Prostate gland (tissue), 2 donors: Measurements from ENCODE around the gene APOA4. TPM values are rescaled to one million over a fixed set of nuclear protein-coding genes. Genes with fewer than 3 reads are reported as not detected.

Source experiments
- DNase-seq: peaks from one replicate; pipeline ENCODE4 v3.0.0-alpha.2; 2019; ENCODE audit warnings: low spot score
- H3K27ac ChIP-seq, 2 donors: fragments of 200-600 bp; sonication (generic); 2 replicates each; pipeline ENCODE4 v1.5.1; 2017 to 2019
- H3K27me3 ChIP-seq: fragments of 200-600 bp; sonication (generic); replicated peaks from 2 replicates; pipeline ENCODE4 v1.5.1; 2019; ENCODE audit not compliant: insufficient read depth
- H3K36me3 ChIP-seq, 2 donors: fragments of 200-600 bp; sonication (generic); 1 replicate in 1 of 2; 2 replicates in 1 of 2; pipeline versions ENCODE4 v1.5.1 to v1.8.1; 2017 to 2019
- H3K4me1 ChIP-seq: fragments of 200-600 bp; sonication (generic); replicated peaks from 2 replicates; pipeline ENCODE4 v1.5.1; 2019
- H3K4me3 ChIP-seq, 2 donors: fragments of 200-600 bp; sonication (generic); 2 replicates each; pipeline ENCODE4 v1.5.1; 2017 to 2019
- H3K9me3 ChIP-seq: fragments of 200-600 bp; sonication (generic); 2 replicates; pipeline ENCODE4 v1.5.1; 2017
- POLR2A ChIP-seq: fragments of 450-650 bp; IDR thresholded peaks from one replicate; pipeline ENCODE4 v1.6.1; 2016; ENCODE audit warnings: antibody characterized with exemption, mild to moderate bottlenecking
- POLR2AphosphoS5 ChIP-seq: sonication (generic); formaldehyde crosslinking; IDR thresholded peaks from one replicate; pipeline ENCODE4 v1.6.1; 2017; ENCODE audit warnings: antibody characterized with exemption
- WGBS: methylation state at CpG from one replicate; pipeline ENCODE4 v1.1.5; 2018; 5-methylcytosine and 5-hydroxymethylcytosine counted together
- intact Hi-C: fragments of 100-400 bp; cut with DNase I; formaldehyde crosslinking; loops from one replicate; pipeline ENCODE4 v1.14.2; 2022
- total RNA-seq, 2 donors: library from RNA; depleted of rRNA; stranded (reverse); fragments of >200 nt; gene quantifications; one replicate each; pipeline ENCODE4 v1.1.0, GENCODE V29; 2016
- TF ChIP-seq, protein P1 (sequence below), 4 experiments: fragments of 200-600 bp in 2 of 4; fragments of 450-650 bp in 2 of 4; sonication (generic) in 2 of 4; IDR thresholded peaks; 1 replicate in 3 of 4; 2 replicates in 1 of 4; pipeline ENCODE4 v1.5.1; 2016 to 2019; ENCODE audit warnings: antibody characterized with exemption in 4 of 4, mild to moderate bottlenecking in 2 of 4, moderate library complexity in 2 of 4

The APOA4 gene
- total RNA-seq = not detected

DNA sequence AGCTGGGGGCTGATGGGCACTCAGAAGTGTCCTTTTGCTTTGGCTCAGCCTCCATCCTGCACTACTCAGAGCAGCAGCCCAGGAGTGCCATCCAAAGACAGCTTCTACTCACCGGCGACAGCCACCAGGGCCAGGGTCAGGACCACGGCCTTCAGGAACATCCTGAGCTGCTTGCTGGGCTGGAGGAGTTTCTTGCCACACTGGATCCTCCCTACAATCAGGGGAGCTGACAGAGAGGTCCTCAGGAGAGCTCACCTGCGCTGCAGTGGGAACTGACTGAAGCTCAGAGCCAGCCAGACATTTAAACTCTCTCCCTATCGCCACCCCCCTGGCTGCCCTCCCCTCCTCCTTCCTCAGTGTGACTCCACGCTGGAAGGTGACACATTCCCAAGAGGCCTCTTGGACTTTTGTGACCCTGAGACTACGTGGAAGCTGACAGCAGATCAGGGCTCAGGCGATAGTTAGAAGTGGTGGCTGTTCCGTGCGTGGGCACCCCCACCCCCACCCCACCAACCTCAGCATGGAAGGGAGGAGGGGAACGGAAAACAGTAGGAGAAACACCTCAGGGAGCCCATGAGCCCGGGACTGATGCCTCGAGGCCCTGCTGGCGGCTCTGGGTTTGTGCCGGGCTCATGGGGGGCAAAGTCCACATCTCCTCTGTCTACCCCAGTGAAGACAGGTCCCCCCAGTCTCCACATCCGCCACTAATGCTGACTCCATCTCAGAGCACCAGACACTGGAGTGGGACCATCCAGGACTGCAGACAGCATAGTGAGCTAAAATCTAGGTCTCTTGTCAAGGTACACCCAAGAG is at the start of gene APOA4:
Gene APOA4 (minus strand): TSS at position 274 of the 813 bp plus-strand sequence. CDS start 113 bp downstream, at position 161.
- no peak for DNase-seq
- intact Hi-C loops = no loop called here
- no peaks in the 10 kb centered on the region for H3K27me3 ChIP-seq
- 80% methylated on average over 16 of the region's 16 CpGs for WGBS
- no peak within 1 kb of the TSS for H3K27ac ChIP-seq
- no peaks in the 10 kb centered on the region for H3K4me1 ChIP-seq
- H3K9me3 ChIP-seq = no peaks in the 10 kb centered on the region
- H3K4me3 ChIP-seq = no peak within 1 kb of the TSS
- no peaks in the 10 kb centered on the region for H3K36me3 ChIP-seq
- no peak for TF ChIP-seq POLR2AphosphoS5
- TF ChIP-seq POLR2A = no peak
- TF ChIP-seq, protein P1, sequence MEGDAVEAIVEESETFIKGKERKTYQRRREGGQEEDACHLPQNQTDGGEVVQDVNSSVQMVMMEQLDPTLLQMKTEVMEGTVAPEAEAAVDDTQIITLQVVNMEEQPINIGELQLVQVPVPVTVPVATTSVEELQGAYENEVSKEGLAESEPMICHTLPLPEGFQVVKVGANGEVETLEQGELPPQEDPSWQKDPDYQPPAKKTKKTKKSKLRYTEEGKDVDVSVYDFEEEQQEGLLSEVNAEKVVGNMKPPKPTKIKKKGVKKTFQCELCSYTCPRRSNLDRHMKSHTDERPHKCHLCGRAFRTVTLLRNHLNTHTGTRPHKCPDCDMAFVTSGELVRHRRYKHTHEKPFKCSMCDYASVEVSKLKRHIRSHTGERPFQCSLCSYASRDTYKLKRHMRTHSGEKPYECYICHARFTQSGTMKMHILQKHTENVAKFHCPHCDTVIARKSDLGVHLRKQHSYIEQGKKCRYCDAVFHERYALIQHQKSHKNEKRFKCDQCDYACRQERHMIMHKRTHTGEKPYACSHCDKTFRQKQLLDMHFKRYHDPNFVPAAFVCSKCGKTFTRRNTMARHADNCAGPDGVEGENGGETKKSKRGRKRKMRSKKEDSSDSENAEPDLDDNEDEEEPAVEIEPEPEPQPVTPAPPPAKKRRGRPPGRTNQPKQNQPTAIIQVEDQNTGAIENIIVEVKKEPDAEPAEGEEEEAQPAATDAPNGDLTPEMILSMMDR (IDR thresholded peaks at IDR 0.05) = no peak

- Histone ChIP-seq H3K9me3 (no peaks in the 10 kb centered on the region), H3K4me3 (no peak overlapping the region), H3K36me3 (peaks cover 4 to 8% of the 10 kb centered on the region in 2 donors), H3K4me1 (peaks cover 7% of the 10 kb centered on the region), H3K27ac (no peak overlapping the region), H3K27me3 (no peaks in the 10 kb centered on the region)
- WGBS = 70% methylated on average over 3 of the region's 3 CpGs
- no peak for TF ChIP-seq POLR2AphosphoS5
- TF ChIP-seq, protein P1 (IDR thresholded peaks at IDR 0.05) = no peak
- TF ChIP-seq POLR2A = no peak
- DNase-seq = no peak
- intact Hi-C loops = loop anchor here (10.0 kb wide), 1 partner anchor 76 kb away; the partner anchor contains the start of gene APOA5
Measured at GRCh38 chr11:116871248-116871647, 48.1 kb upstream of the APOA4 start.

DNA sequence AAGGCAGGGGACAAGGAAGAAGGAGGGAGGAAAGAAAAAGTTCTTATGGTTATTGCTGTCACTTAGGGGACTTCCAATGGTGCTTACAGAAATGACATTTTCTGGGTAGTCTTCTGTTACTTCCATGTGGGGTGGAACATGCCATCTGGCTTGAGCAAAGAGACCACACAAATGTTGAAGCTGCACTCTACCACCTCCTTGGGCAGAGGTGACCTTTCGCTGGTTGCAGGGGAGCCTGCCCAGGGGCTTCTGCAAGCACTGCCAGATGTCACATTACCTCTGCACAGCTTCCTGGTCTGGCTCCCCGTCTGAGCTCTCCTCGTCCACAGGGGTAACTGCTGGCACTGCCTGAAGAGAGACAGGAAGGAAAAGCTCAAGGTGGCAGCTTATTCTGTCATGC is 47.0 kb upstream of the APOA4 start:
- DNase-seq = no peak
- peaks cover 7% of the 10 kb centered on the region for H3K4me1 ChIP-seq
- H3K4me3 ChIP-seq = no peak overlapping the region
- H3K27ac ChIP-seq = peak overlapping the region; percentile 27 to 48
- TF ChIP-seq POLR2AphosphoS5 (no peak), POLR2A (no peak)
- TF ChIP-seq, protein P1 (IDR thresholded peaks at IDR 0.05) = no peak
- no peaks in the 10 kb centered on the region for H3K9me3 ChIP-seq
- peaks cover 4 to 8% of the 10 kb centered on the region in 2 donors for H3K36me3 ChIP-seq
- intact Hi-C loops = loop anchor here (10.0 kb wide), 1 partner anchor 75 kb away; the partner anchor contains the start of gene APOA5
- 77% methylated on average over 3 of the region's 3 CpGs for WGBS
- H3K27me3 ChIP-seq = no peaks in the 10 kb centered on the region

- DNase-seq = peak; percentile 65
- Histone ChIP-seq H3K27ac (peak overlapping the region; percentile 27 to 48), H3K4me3 (no peak overlapping the region), H3K36me3 (peaks cover 4 to 8% of the 10 kb centered on the region in 2 donors), H3K27me3 (no peaks in the 10 kb centered on the region), H3K9me3 (no peaks in the 10 kb centered on the region), H3K4me1 (peaks cover 7% of the 10 kb centered on the region)
- TF ChIP-seq POLR2A = no peak
- peak; percentile 86 for TF ChIP-seq POLR2AphosphoS5
- TF ChIP-seq, protein P1 (IDR thresholded peaks at IDR 0.05) = no peak
- WGBS = 49% methylated on average over 4 of the region's 4 CpGs
- intact Hi-C loops = loop anchor here (10.0 kb wide), 1 partner anchor 75 kb away; the partner anchor contains the start of gene APOA5
Measured at GRCh38 chr11:116869610-116870009, 46.5 kb upstream of the APOA4 start.

GRCh38 chr11:116868066-116868465 is 45.0 kb upstream of the APOA4 start:
- Histone ChIP-seq H3K9me3 (no peaks in the 10 kb centered on the region), H3K4me1 (peaks cover 7% of the 10 kb centered on the region), H3K27ac (no peak overlapping the region), H3K36me3 (peaks cover under 1 to 4% of the 10 kb centered on the region in 2 donors), H3K4me3 (no peak overlapping the region), H3K27me3 (no peaks in the 10 kb centered on the region)
- intact Hi-C loops = no loop called here
- WGBS = 81% methylated on average over 3 of the region's 3 CpGs
- TF ChIP-seq POLR2AphosphoS5 (no peak), POLR2A (no peak)
- TF ChIP-seq, protein P1 (IDR thresholded peaks at IDR 0.05) = no peak
- DNase-seq = no peak
